Breast epithelium (tissue), 3 donors: ENCODE results near the gene RD3L.

ENCODE experiments used
- POLR2A ChIP-seq: fragments of 450-650 bp; IDR thresholded peaks from one replicate; pipeline ENCODE4 v1.6.1; 2016; ENCODE audit warnings: antibody characterized with exemption, mild to moderate bottlenecking, moderate library complexity
- TF ChIP-seq, protein P1 (sequence below), 3 donors: fragments of 450-650 bp; IDR thresholded peaks; one replicate each; pipeline ENCODE4 v1.5.1; 2016 to 2017; ENCODE audit warnings: antibody characterized with exemption in 3 of 3, mild to moderate bottlenecking in 3 of 3, moderate library complexity in 3 of 3

GRCh38 chr14:103930051-103930604 is 12.2 kb downstream of the RD3L start:
- TF ChIP-seq, protein P1, sequence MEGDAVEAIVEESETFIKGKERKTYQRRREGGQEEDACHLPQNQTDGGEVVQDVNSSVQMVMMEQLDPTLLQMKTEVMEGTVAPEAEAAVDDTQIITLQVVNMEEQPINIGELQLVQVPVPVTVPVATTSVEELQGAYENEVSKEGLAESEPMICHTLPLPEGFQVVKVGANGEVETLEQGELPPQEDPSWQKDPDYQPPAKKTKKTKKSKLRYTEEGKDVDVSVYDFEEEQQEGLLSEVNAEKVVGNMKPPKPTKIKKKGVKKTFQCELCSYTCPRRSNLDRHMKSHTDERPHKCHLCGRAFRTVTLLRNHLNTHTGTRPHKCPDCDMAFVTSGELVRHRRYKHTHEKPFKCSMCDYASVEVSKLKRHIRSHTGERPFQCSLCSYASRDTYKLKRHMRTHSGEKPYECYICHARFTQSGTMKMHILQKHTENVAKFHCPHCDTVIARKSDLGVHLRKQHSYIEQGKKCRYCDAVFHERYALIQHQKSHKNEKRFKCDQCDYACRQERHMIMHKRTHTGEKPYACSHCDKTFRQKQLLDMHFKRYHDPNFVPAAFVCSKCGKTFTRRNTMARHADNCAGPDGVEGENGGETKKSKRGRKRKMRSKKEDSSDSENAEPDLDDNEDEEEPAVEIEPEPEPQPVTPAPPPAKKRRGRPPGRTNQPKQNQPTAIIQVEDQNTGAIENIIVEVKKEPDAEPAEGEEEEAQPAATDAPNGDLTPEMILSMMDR (IDR thresholded peaks at IDR 0.05) = no peak
- no peak for TF ChIP-seq POLR2A
